GM18526 (cell line): ENCODE results near the gene CLEC18A.

Experiments used
- POLR2A ChIP-seq: IDR thresholded peaks from 3 replicates; pipeline ENCODE4 v1.6.1; 2011; ENCODE audit not compliant: insufficient read length; ENCODE audit errors: extremely low read depth

Gene CLEC18A

GRCh38 chr16:69938981-69939820 is 11.9 kb upstream of the CLEC18A start:
- no peak for TF ChIP-seq POLR2A

GRCh38 chr16:69939821-69940585 is 11.1 kb upstream of the CLEC18A start:
- no peak for TF ChIP-seq POLR2A

- TF ChIP-seq POLR2A: no peak
Measured at GRCh38 chr16:69940676-69941075, 10.5 kb upstream of the CLEC18A start.

- no peak for TF ChIP-seq POLR2A
Measured at GRCh38 chr16:69941251-69942098, 9.7 kb upstream of the CLEC18A start.

DNA sequence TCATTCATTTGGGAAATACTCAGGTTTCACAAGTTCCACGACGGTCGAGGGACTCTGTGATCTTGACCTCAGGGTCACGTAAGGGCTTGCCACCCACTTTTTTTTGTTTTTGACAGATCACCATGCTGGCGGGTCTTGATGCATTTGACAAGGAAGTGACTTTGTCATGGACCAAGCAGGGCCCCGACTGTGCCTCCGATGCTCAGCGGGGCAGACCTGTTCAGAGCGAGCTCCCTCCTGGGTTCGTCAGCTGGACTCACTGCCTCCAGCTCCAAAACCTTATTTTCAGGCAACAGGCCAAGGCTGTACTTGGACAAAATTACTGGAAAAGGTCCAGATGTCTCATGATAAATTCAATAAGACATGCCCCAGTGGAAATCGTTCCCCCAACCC is 9.0 kb upstream of the CLEC18A start:
- TF ChIP-seq POLR2A: no peak

DNA sequence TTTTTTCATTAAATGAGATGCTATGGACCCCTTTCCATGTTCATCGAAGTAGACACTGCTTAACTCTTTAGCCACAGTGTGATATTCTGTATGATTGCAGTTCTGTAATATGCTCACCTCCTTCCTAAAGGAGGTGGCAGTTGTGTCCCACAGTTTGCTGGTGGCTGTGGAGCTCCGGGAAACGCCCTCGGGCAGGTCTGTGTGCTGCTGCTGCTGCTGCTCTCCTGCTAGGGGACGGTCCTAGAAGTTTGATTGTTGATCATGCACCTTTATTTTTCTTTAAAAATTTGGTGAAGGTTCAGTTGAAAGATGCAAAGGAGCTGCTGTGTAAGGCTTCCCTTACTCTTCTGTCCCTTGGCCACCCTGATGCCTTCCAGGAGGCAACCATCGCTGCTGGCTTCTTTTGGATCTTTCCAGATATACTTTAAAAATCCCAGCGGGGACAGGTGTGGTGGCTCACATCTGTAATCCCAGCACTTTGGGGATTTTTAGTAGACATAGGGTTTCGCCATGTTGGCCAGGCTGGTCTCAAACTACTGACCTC is 8.4 kb upstream of the CLEC18A start:
- TF ChIP-seq POLR2A: no peak
